GM23338 (cell line): ENCODE results near the gene TNFRSF8.

Source experiments
- CTCF ChIP-seq, 2 experiments: fragments of 200-600 bp in 1 of 2; sonication (generic) in 1 of 2; conservative IDR thresholded peaks; 2 replicates each; pipeline versions ENCODE4 v1.5.1 to v1.6.1; 2016 to 2017; ENCODE audit warnings: antibody characterized with exemption in 2 of 2, low read depth in 2 of 2, mild to moderate bottlenecking in 2 of 2, moderate library complexity in 1 of 2
- EZH2phosphoT487 ChIP-seq: fragments of 200-600 bp; sonication (generic); IDR thresholded peaks from one replicate; pipeline ENCODE4 v1.8.1; 2018; ENCODE audit warnings: antibody characterized with exemption; ENCODE audit not compliant: unreplicated experiment

GRCh38 chr1:12167493-12168429 lies 104.7 kb downstream of the TNFRSF8 start:
- TF ChIP-seq CTCF (conservative IDR thresholded peaks at IDR 0.05; ENCODE audit: low read depth in 2 of 2) (no peak), EZH2phosphoT487 (no peak)
